LNCaP clone FGC (cell line): ENCODE data around the gene ZNF540.
A peak's percentile ranks its signal among the peaks of the same experiment; 100 is the strongest.
"Not testable (repeated sequence)": the region's sequence is repeated elsewhere in the genome, so short reads cannot be mapped to it uniquely, and the experiment has no call there.

Experiments used
- DNase-seq: peaks from one replicate; pipeline ENCODE4 v3.0.0-alpha.2; 2011; ENCODE audit warnings: low read depth
- H3K4me3 ChIP-seq: 2 replicates; pipeline ENCODE4 v1.5.1; 2011; ENCODE audit warnings: mild to moderate bottlenecking, low read depth, low read length, control low read depth
- CTCF ChIP-seq: IDR thresholded peaks from 2 replicates; pipeline ENCODE4 v1.5.1; 2012; ENCODE audit warnings: mild to moderate bottlenecking; ENCODE audit not compliant: control insufficient read depth, insufficient read depth; ENCODE audit errors: extremely low read depth

ZNF540 gene

GRCh38 chr19:37655301-37655688, 60.6 kb downstream of the ZNF540 start, which contains the start of gene ZFP30:
Gene ZFP30 (minus strand): TSS chr19:37655465. CDS start chr19:37647822, 7,643 bp downstream.
- H3K4me3 ChIP-seq = peak within 1 kb of the TSS; percentile 93
- peak; percentile 56 for DNase-seq
- TF ChIP-seq CTCF = no peak

GRCh38 chr19:37655689-37656371, 61.2 kb downstream of the ZNF540 start:
- peak; percentile 46 for DNase-seq
- H3K4me3 ChIP-seq = peak overlapping the region; percentile 93
- TF ChIP-seq CTCF = no peak

- H3K4me3 ChIP-seq, DNase-seq: not testable (repeated sequence)
Observed at GRCh38 chr19:37657157-37657556, 62.5 kb downstream of the ZNF540 start.
